SK-N-MC (cell line): Measurements from ENCODE around the gene C17orf67.

Experiments used
- EZH2 ChIP-seq: fragments of 200-600 bp; sonication (generic); IDR thresholded peaks from one replicate; pipeline ENCODE4 v1.6.1; 2017; ENCODE audit warnings: antibody characterized with exemption
- FOXP2 ChIP-seq: optimal IDR thresholded peaks from 2 replicates; pipeline ENCODE3; 2011; ENCODE audit warnings: mild to moderate bottlenecking, moderate library complexity; ENCODE audit not compliant: insufficient read depth; ENCODE audit errors: extremely low read length, control extremely low read depth
- POLR2AphosphoS5 ChIP-seq: IDR thresholded peaks from 2 replicates; pipeline ENCODE4 v1.6.1; 2012; ENCODE audit warnings: mild to moderate bottlenecking, low read depth, low read length, borderline replicate concordance

DNA sequence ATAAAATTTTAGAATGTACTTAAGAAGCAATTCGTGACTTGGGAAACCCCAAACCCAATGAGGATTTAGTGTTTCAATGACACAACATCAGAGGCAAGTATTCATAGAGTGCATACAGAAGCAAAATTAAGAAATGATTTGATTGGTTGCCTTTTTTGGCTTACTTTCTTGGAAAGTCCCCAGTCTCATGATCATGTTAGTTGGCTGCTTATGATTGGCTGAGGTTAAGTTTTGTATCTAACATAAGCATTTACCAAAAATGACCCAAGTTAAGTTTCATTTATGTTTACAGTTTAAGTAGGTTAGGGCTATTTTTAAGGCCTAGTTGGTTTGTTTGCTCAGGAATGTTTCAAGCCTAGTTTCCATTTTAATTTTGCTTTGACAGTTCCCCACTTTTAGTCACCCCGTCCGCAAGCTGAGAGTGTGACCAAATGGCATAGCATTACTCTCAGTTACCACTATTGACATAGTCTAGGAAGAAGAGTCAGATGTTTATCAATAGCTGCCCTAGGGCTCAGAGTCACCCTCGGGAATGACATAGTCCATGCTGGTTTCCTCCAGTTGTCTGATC lies 36.4 kb upstream of the C17orf67 start:
- TF ChIP-seq EZH2 (no peak), POLR2AphosphoS5 (no peak), FOXP2 (no peak)
